ENCODE measurements around the gene ACTL7B. TPM values are rescaled to one million over a fixed set of nuclear protein-coding genes. Genes with fewer than 3 reads are reported as not detected.
"Not testable (repeated sequence)": the region's sequence is repeated elsewhere in the genome, so short reads cannot be mapped to it uniquely, and the experiment has no call there.

The ACTL7B gene
- total and polyA plus RNA-seq, 3 donors from 2014 or later, result 72.6 to 162 (median 129) TPM

GRCh38 chr9:108844391-108844790, 11.4 kb downstream of the ACTL7B start:
- Histone ChIP-seq H3K27ac (no peak overlapping the region), H3K4me3 (no peak overlapping the region), H3K36me3 (ENCODE audit: low read depth, missing control alignments) (no peaks in the 10 kb centered on the region), H3K27me3 (no peaks in the 10 kb centered on the region), H3K9me3 (no peaks in the 10 kb centered on the region), H3K4me1 (no peaks in the 10 kb centered on the region)
- 41 to 43% methylated on average over 2 of the region's 2 CpGs for WGBS, 2 donors
- intact Hi-C loops (cut with DNase I; ENCODE audit: low total_unique reads), result no loop called here
- TF ChIP-seq CTCF (IDR thresholded peaks at IDR 0.05) (no peak), POLR2A (IDR thresholded peaks at IDR 0.05) (no peak)
- DNase-seq, result no peak

- H3K4me1 ChIP-seq, result no peaks in the 10 kb centered on the region
- intact Hi-C loops (cut with DNase I; ENCODE audit: low total_unique reads), result no loop called here
- DNase-seq, result no peak
- WGBS, 2 donors, result 43 to 74% methylated on average over 16 of the region's 16 CpGs
- H3K9me3 ChIP-seq, result no peaks in the 10 kb centered on the region
- H3K27ac ChIP-seq, result no peak overlapping the region
- peak overlapping the region in 1 of 2 donors; percentile 6 for H3K4me3 ChIP-seq
- H3K27me3 ChIP-seq, result no peaks in the 10 kb centered on the region
- H3K36me3 ChIP-seq (ENCODE audit: low read depth, missing control alignments), result no peaks in the 10 kb centered on the region
- no peak for TF ChIP-seq POLR2A (IDR thresholded peaks at IDR 0.05)
- no peak for TF ChIP-seq CTCF (IDR thresholded peaks at IDR 0.05)
These were observed 13.0 kb downstream of the ACTL7B start for GRCh38 chr9:108842610-108843295.

- H3K4me1 ChIP-seq; H3K9me3 ChIP-seq; H3K27ac ChIP-seq; DNase-seq; H3K4me3 ChIP-seq; H3K27me3 ChIP-seq; H3K36me3 ChIP-seq (ENCODE audit: low read depth, missing control alignments); intact Hi-C loops (cut with DNase I; ENCODE audit: low total_unique reads): not testable (repeated sequence)
- 78 to 95% methylated on average over 5 of the region's 5 CpGs for WGBS, 2 donors
These were observed 16.2 kb downstream of the ACTL7B start for GRCh38 chr9:108839561-108839960.

GRCh38 chr9:108838017-108838416, 17.8 kb downstream of the ACTL7B start:
- intact Hi-C loops (cut with DNase I; ENCODE audit: low total_unique reads), result no loop called here

GRCh38 chr9:108837530-108837929, 18.3 kb downstream of the ACTL7B start:
- H3K27me3 ChIP-seq, result no peaks in the 10 kb centered on the region
- H3K4me3 ChIP-seq, result no peak overlapping the region
- no peak overlapping the region for H3K27ac ChIP-seq
- intact Hi-C loops (cut with DNase I; ENCODE audit: low total_unique reads), result no loop called here
- no peak for DNase-seq
- WGBS, 2 donors, result 83 to 90% methylated on average over 4 of the region's 4 CpGs
- H3K9me3 ChIP-seq, result no peaks in the 10 kb centered on the region
- no peak for TF ChIP-seq POLR2A (IDR thresholded peaks at IDR 0.05)
- TF ChIP-seq CTCF (IDR thresholded peaks at IDR 0.05), result no peak
- no peaks in the 10 kb centered on the region for H3K4me1 ChIP-seq
- no peaks in the 10 kb centered on the region for H3K36me3 ChIP-seq (ENCODE audit: low read depth, missing control alignments)

More at GRCh38 chr9:108838017-108838416, 17.8 kb downstream of the ACTL7B start:
- Histone ChIP-seq H3K9me3 (no peaks in the 10 kb centered on the region), H3K4me3 (no peak overlapping the region), H3K4me1 (no peaks in the 10 kb centered on the region), H3K27ac (no peak overlapping the region), H3K27me3 (no peaks in the 10 kb centered on the region), H3K36me3 (ENCODE audit: low read depth, missing control alignments) (no peaks in the 10 kb centered on the region)
- DNase-seq, result no peak
- 85 to 94% methylated on average over 6 of the region's 6 CpGs for WGBS, 2 donors
- TF ChIP-seq CTCF (IDR thresholded peaks at IDR 0.05), result no peak
- no peak for TF ChIP-seq POLR2A (IDR thresholded peaks at IDR 0.05)

Data from testis (tissue), 3 donors.